Trophoblast cell (in vitro differentiated cells and primary cell): ENCODE data around the gene CERS6.

Experiments used
- DNase-seq, 2 donors: peaks; one replicate each; pipeline ENCODE4 v3.0.0-alpha.2; 2016
- H2AFZ ChIP-seq: 2 replicates; pipeline ENCODE4 v1.6.1; 2013; ENCODE audit warnings: low read length, moderate library complexity, mild to moderate bottlenecking; ENCODE audit not compliant: insufficient read depth, poor library complexity
- H2AK5ac ChIP-seq: 2 replicates; pipeline ENCODE4 v1.6.1; 2013; ENCODE audit warnings: mild to moderate bottlenecking, low read length
- H2BK120ac ChIP-seq: 2 replicates; pipeline ENCODE4 v1.6.1; 2013; ENCODE audit warnings: low read length, mild to moderate bottlenecking, moderate library complexity; ENCODE audit not compliant: insufficient read depth, poor library complexity
- H2BK12ac ChIP-seq: 2 replicates; pipeline ENCODE4 v1.6.1; 2013; ENCODE audit warnings: mild to moderate bottlenecking, low read length, moderate library complexity
- H2BK5ac ChIP-seq: 2 replicates; pipeline ENCODE4 v1.6.1; 2013; ENCODE audit warnings: low read length, low read depth, moderate library complexity, mild to moderate bottlenecking; ENCODE audit not compliant: poor library complexity
- H3K14ac ChIP-seq: 2 replicates; pipeline ENCODE4 v1.6.1; 2013; ENCODE audit warnings: mild to moderate bottlenecking, low read length
- H3K18ac ChIP-seq: 2 replicates; pipeline ENCODE4 v1.6.1; 2013; ENCODE audit warnings: mild to moderate bottlenecking, low read length
- H3K23ac ChIP-seq: 2 replicates; pipeline ENCODE4 v1.6.1; 2013; ENCODE audit warnings: low read length
- H3K27ac ChIP-seq: 2 replicates; pipeline ENCODE4 v1.5.1; 2013; ENCODE audit warnings: low read depth, mild to moderate bottlenecking, inconsistent platforms, low read length, moderate library complexity
- H3K27me3 ChIP-seq: 2 replicates; pipeline ENCODE4 v1.6.1; 2013; ENCODE audit warnings: inconsistent platforms, mild to moderate bottlenecking, low read length, moderate library complexity; ENCODE audit not compliant: insufficient read depth
- H3K36me3 ChIP-seq, 2 experiments: 1 replicate in 1 of 2; 2 replicates in 1 of 2; pipeline ENCODE4 v1.6.1; 2013; ENCODE audit warnings: low read length in 2 of 2, mild to moderate bottlenecking in 2 of 2, moderate library complexity in 1 of 2; ENCODE audit not compliant: insufficient read depth in 2 of 2, control insufficient read depth in 1 of 2
- H3K4ac ChIP-seq: 2 replicates; pipeline ENCODE4 v1.6.1; 2013; ENCODE audit warnings: low read depth, mild to moderate bottlenecking, low read length, moderate library complexity
- H3K4me1 ChIP-seq, 2 experiments: 1 replicate in 1 of 2; 2 replicates in 1 of 2; pipeline ENCODE4 v1.6.1; 2013; ENCODE audit warnings: low read length in 2 of 2, mild to moderate bottlenecking in 2 of 2, moderate library complexity in 1 of 2; ENCODE audit not compliant: insufficient read depth in 2 of 2, control insufficient read depth in 1 of 2
- H3K4me2 ChIP-seq: 2 replicates; pipeline ENCODE4 v1.6.1; 2013; ENCODE audit warnings: inconsistent platforms, mild to moderate bottlenecking, low read length, moderate library complexity
- H3K4me3 ChIP-seq: 2 replicates; pipeline ENCODE4 v1.5.1; 2013; ENCODE audit warnings: mild to moderate bottlenecking, low read depth, low read length, inconsistent platforms
- H3K79me1 ChIP-seq: one replicate; pipeline ENCODE4 v1.6.1; 2013; ENCODE audit warnings: low read length
- H3K79me2 ChIP-seq: 2 replicates; pipeline ENCODE4 v1.6.1; 2013; ENCODE audit warnings: low read length, mild to moderate bottlenecking; ENCODE audit not compliant: control insufficient read depth, insufficient read depth, poor library complexity
- H3K9ac ChIP-seq: 2 replicates; pipeline ENCODE4 v1.6.1; 2013; ENCODE audit warnings: mild to moderate bottlenecking, low read length
- H3K9me3 ChIP-seq: 2 replicates; pipeline ENCODE4 v1.6.1; 2013; ENCODE audit warnings: low read depth, mild to moderate bottlenecking, control low read depth, inconsistent platforms, low read length; ENCODE audit not compliant: insufficient read depth
- H4K12ac ChIP-seq: 2 replicates; pipeline ENCODE4 v1.6.1; 2013; ENCODE audit warnings: low read depth, mild to moderate bottlenecking, low read length, moderate library complexity
- H4K8ac ChIP-seq: 2 replicates; pipeline ENCODE4 v1.6.1; 2013; ENCODE audit warnings: low read depth, mild to moderate bottlenecking, low read length, moderate library complexity
- H4K91ac ChIP-seq: one replicate; pipeline ENCODE4 v1.6.1; 2013; ENCODE audit warnings: low read depth, mild to moderate bottlenecking, low read length, moderate library complexity
- WGBS: extraction: QIAGEN DNeasy Blood & Tissue Kit; methylation state at CpG from one replicate; pipeline ENCODE4 v1.1.7; 2013; ENCODE audit warnings: missing lambda C conversion rate; ENCODE audit not compliant: insufficient read length, insufficient coverage; ENCODE audit errors: extremely low coverage; 5-methylcytosine and 5-hydroxymethylcytosine counted together

The CERS6 gene

GRCh38 chr2:168565112-168565511 is 109.0 kb downstream of the CERS6 start:
- H3K79me1 ChIP-seq, result no peaks in the 10 kb centered on the region
- H3K27me3 ChIP-seq, result no peaks in the 10 kb centered on the region
- H3K27ac ChIP-seq, result no peak overlapping the region
- H3K18ac ChIP-seq, result no peak overlapping the region
- H3K4me1 ChIP-seq, result peaks cover 0 to 3% of the 10 kb centered on the region in 2 experiments
- peaks cover 0 to 1% of the 10 kb centered on the region in 2 experiments for H3K36me3 ChIP-seq
- H2BK5ac ChIP-seq, result no peak overlapping the region
- no peak overlapping the region for H3K9ac ChIP-seq
- no peak overlapping the region for H3K23ac ChIP-seq
- H2AFZ ChIP-seq, result no peak overlapping the region
- no peak overlapping the region for H3K4me2 ChIP-seq
- H4K12ac ChIP-seq, result no peak overlapping the region
- H2AK5ac ChIP-seq, result no peak overlapping the region
- H2BK120ac ChIP-seq, result no peak overlapping the region
- H4K91ac ChIP-seq, result no peak overlapping the region
- H3K9me3 ChIP-seq, result no peaks in the 10 kb centered on the region
- no peak overlapping the region for H2BK12ac ChIP-seq
- H3K4me3 ChIP-seq, result no peak overlapping the region
- no peak overlapping the region for H3K14ac ChIP-seq
- WGBS, result no CpG with 5 or more reads among the region's 6 CpGs
- no peaks in the 10 kb centered on the region for H3K79me2 ChIP-seq
- no peak overlapping the region for H4K8ac ChIP-seq
- DNase-seq, result peak; percentile 66 to 76
- H3K4ac ChIP-seq, result no peak overlapping the region

- no peak overlapping the region for H2BK12ac ChIP-seq
- no peak overlapping the region for H3K27ac ChIP-seq
- peaks cover 0 to 1% of the 10 kb centered on the region in 2 experiments for H3K36me3 ChIP-seq
- H3K9ac ChIP-seq, result no peak overlapping the region
- H3K14ac ChIP-seq, result no peak overlapping the region
- no peak overlapping the region for H3K23ac ChIP-seq
- no peak overlapping the region for H3K4me3 ChIP-seq
- H3K27me3 ChIP-seq, result no peaks in the 10 kb centered on the region
- no peak overlapping the region for H3K4ac ChIP-seq
- H3K18ac ChIP-seq, result no peak overlapping the region
- no peak overlapping the region for H2AK5ac ChIP-seq
- H3K79me1 ChIP-seq, result no peaks in the 10 kb centered on the region
- H2BK5ac ChIP-seq, result no peak overlapping the region
- DNase-seq, result no peak
- WGBS, result no CpG with 5 or more reads among the region's 2 CpGs
- H4K91ac ChIP-seq, result no peak overlapping the region
- H2AFZ ChIP-seq, result no peak overlapping the region
- H3K4me1 ChIP-seq, result peaks cover 0 to 3% of the 10 kb centered on the region in 2 experiments
- no peak overlapping the region for H4K8ac ChIP-seq
- no peaks in the 10 kb centered on the region for H3K9me3 ChIP-seq
- no peak overlapping the region for H4K12ac ChIP-seq
- no peaks in the 10 kb centered on the region for H3K79me2 ChIP-seq
- H2BK120ac ChIP-seq, result no peak overlapping the region
- no peak overlapping the region for H3K4me2 ChIP-seq
Observed at GRCh38 chr2:168565512-168565911, 109.4 kb downstream of the CERS6 start.

GRCh38 chr2:168566974-168567665 is 111.0 kb downstream of the CERS6 start:
- H2BK5ac ChIP-seq, result no peak overlapping the region

DNA sequence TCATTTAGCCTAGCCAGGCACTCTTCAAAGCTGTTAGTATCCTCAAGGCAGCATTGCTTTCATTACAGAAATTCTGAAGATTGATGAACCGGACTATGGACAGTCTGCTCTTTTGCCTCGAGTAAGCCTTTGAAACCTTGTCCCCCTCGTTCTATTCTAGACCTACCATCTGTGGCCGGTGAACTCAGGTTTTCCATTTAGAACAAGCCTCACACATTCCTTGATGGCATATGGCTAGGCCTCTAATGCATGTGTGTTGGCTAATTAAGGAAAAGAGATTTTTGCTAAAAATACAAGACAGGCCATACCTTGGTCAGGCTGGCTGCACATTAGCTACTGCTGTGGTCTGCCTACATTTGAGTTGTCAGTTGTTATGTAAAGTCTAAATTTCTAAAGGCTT is 111.8 kb downstream of the CERS6 start:
- Histone ChIP-seq H3K79me2 (no peaks in the 10 kb centered on the region), H4K8ac (no peak overlapping the region), H3K18ac (no peak overlapping the region), H2BK5ac (no peak overlapping the region), H4K91ac (no peak overlapping the region), H2BK12ac (no peak overlapping the region), H3K4me3 (no peak overlapping the region), H3K27me3 (no peaks in the 10 kb centered on the region), H3K14ac (no peak overlapping the region), H4K12ac (no peak overlapping the region), H3K36me3 (no peaks in the 10 kb centered on the region), H3K23ac (no peak overlapping the region), H3K79me1 (no peaks in the 10 kb centered on the region), H2AFZ (no peak overlapping the region), H3K27ac (no peak overlapping the region), H2BK120ac (no peak overlapping the region), H3K4me2 (no peak overlapping the region), H3K4me1 (peaks cover 0 to 3% of the 10 kb centered on the region in 2 experiments), H3K4ac (no peak overlapping the region), H3K9ac (no peak overlapping the region), H3K9me3 (no peaks in the 10 kb centered on the region), H2AK5ac (no peak overlapping the region)
- DNase-seq, result peak in 1 of 2 donors; percentile 21
- WGBS, result no CpG with 5 or more reads among the region's 4 CpGs

More at GRCh38 chr2:168566974-168567665, 111.0 kb downstream of the CERS6 start:
- H3K9me3 ChIP-seq, result no peaks in the 10 kb centered on the region
- H3K14ac ChIP-seq, result no peak overlapping the region
- no peak overlapping the region for H3K4ac ChIP-seq
- no peak overlapping the region for H2AK5ac ChIP-seq
- H4K8ac ChIP-seq, result no peak overlapping the region
- H3K4me2 ChIP-seq, result no peak overlapping the region
- H3K9ac ChIP-seq, result no peak overlapping the region
- no peak overlapping the region for H4K91ac ChIP-seq
- H3K27me3 ChIP-seq, result no peaks in the 10 kb centered on the region
- H3K36me3 ChIP-seq, result peaks cover 0 to 1% of the 10 kb centered on the region in 2 experiments
- H3K79me2 ChIP-seq, result no peaks in the 10 kb centered on the region
- peaks cover 0 to 3% of the 10 kb centered on the region in 2 experiments for H3K4me1 ChIP-seq
- H2AFZ ChIP-seq, result no peak overlapping the region
- no peak overlapping the region for H4K12ac ChIP-seq
- no peak overlapping the region for H2BK12ac ChIP-seq
- H3K23ac ChIP-seq, result no peak overlapping the region
- H3K27ac ChIP-seq, result no peak overlapping the region
- no peaks in the 10 kb centered on the region for H3K79me1 ChIP-seq
- DNase-seq, result no peak
- no peak overlapping the region for H3K18ac ChIP-seq
- H3K4me3 ChIP-seq, result no peak overlapping the region
- no peak overlapping the region for H2BK120ac ChIP-seq
